Lung (tissue), 16 donors: ENCODE results near the gene TAT. TPM values are rescaled to one million over a fixed set of nuclear protein-coding genes. Genes with fewer than 3 reads are reported as not detected.

Source experiments
- ATAC-seq: fragments of 200-7000 bp; cut with Tn5 transposase; one replicate; pipeline ENCODE4 v1.9.1; 2020; ENCODE audit warnings: moderate number of reproducible peaks; ENCODE audit not compliant: insufficient read depth, low FRiP score
- DNase-seq, 3 donors: peaks; one replicate each; pipeline ENCODE4 v3.0.0-alpha.2; 2013 to 2017
- H3K27ac ChIP-seq, 2 donors: one replicate each; pipeline ENCODE4 v1.5.1; 2013; ENCODE audit warnings: mild to moderate bottlenecking in 2 of 2, moderate library complexity in 2 of 2, control low read depth in 1 of 2, inconsistent platforms in 1 of 2, low read depth in 1 of 2, low read length in 1 of 2
- H3K27me3 ChIP-seq, 3 donors: one replicate each; pipeline ENCODE4 v1.5.1; 2013; ENCODE audit warnings: low read length in 2 of 3; ENCODE audit not compliant: control insufficient read depth in 3 of 3, insufficient read depth in 3 of 3
- H3K36me3 ChIP-seq, 4 donors: one replicate each; pipeline ENCODE4 v1.5.1; 2013; ENCODE audit warnings: low read length in 4 of 4, mild to moderate bottlenecking in 1 of 4, moderate library complexity in 1 of 4; ENCODE audit not compliant: control insufficient read depth in 4 of 4, insufficient read depth in 4 of 4
- H3K4me1 ChIP-seq, 5 donors: one replicate each; pipeline ENCODE4 v1.5.1; 2013; ENCODE audit warnings: low read length in 5 of 5, mild to moderate bottlenecking in 2 of 5, moderate library complexity in 1 of 5; ENCODE audit not compliant: control insufficient read depth in 5 of 5, insufficient read depth in 5 of 5
- H3K4me3 ChIP-seq: one replicate; pipeline ENCODE4 v1.5.1; 2013; ENCODE audit warnings: mild to moderate bottlenecking, control low read depth, moderate library complexity
- H3K9ac ChIP-seq, 2 donors: one replicate each; pipeline ENCODE4 v1.5.1; 2013; ENCODE audit warnings: low read length in 2 of 2, control low read depth in 1 of 2; ENCODE audit not compliant: insufficient read depth in 1 of 2
- H3K9me3 ChIP-seq, 4 donors: one replicate each; pipeline ENCODE4 v1.5.1; 2013; ENCODE audit warnings: low read length in 3 of 4, mild to moderate bottlenecking in 1 of 4, moderate library complexity in 1 of 4; ENCODE audit not compliant: control insufficient read depth in 4 of 4, insufficient read depth in 3 of 4
- CTCF ChIP-seq: IDR thresholded peaks from 2 replicates; pipeline ENCODE4 v1.5.1; 2012; ENCODE audit warnings: mild to moderate bottlenecking; ENCODE audit errors: control extremely low read depth, extremely low read depth
- WGBS, 2 donors: extraction: QIAGEN DNeasy Blood & Tissue Kit; methylation state at CpG; one replicate each; pipeline ENCODE4 v1.1.7; 2013; 5-methylcytosine and 5-hydroxymethylcytosine counted together
- long read RNA-seq, 5 donors: transcript quantifications; one replicate each; lab custom pipeline, GENCODE V29; 2026
- polyA plus RNA-seq, 2 donors: library from polyadenylated mRNA; stranded (reverse); fragments of 200-250 nt; gene quantifications; one replicate each; pipeline ENCODE4 v1.2.1, GENCODE V29; 2013
- total RNA-seq, 2 donors: library from RNA; depleted of rRNA in 1 of 2; stranded (reverse); fragments of >200 nt in 1 of 2; gene quantifications; one replicate each; pipeline ENCODE4 v1.2.1, GENCODE V29; 2014 to 2021
- donor health status: control.
- donor health status: control.
- donor health status: Bipolar disorder and iron deficiency.
- donor health status: healthy.
- donor health status: DM: yes; HTN: yes; CAD: no.

Gene TAT
- total RNA-seq (under 1 TPM in 1 of 2 donors, not detected in 1; 0.74 TPM), polyA plus RNA-seq (under 1 TPM; 0.14 to 0.26 TPM)
- long read RNA-seq, donor 1: 0 reads
- long read RNA-seq, donor 2: 0 reads
- long read RNA-seq, donor 3: 0 reads
- long read RNA-seq, donor 4: 0 reads
- long read RNA-seq, donor 5: 0 reads

DNA sequence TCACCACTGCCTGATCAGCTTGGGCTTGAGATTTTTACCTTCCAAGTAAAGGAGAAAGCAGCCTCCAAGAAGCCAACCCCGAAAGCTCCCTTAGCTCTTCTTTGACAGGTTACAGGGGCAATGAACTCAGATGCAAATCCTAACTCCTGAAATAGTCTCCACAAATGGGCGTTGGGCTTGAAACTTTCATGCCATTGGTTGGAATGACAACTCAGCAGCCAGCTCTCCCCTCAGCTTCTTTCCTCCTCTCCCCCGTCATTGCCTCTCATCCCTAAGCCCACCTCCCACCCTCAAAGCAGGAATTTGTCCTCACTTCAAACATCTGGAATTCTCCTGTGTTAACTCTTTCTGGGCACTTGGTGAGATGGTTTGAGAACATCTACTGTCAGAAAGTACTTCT is at the start of gene TAT:
Gene TAT (minus strand): TSS at position 122 of the 400 bp plus-strand sequence. CDS start 677 bp downstream, outside the sequence.
- no peak within 1 kb of the TSS for H3K9ac ChIP-seq

GRCh38 chr16:71626018-71626857 is 49.3 kb upstream of the TAT start, which contains the start of gene MARVELD3:
Gene MARVELD3, plus strand, starts transcription at chr16:71626184. Its CDS starts 46 bp downstream, at chr16:71626230.
- DNase-seq: peak; percentile 49 to 80 (median 63)
- H3K9me3 ChIP-seq: peaks cover 0 to 3% (median 0%) of the 10 kb centered on the region in 4 donors
- peak within 1 kb of the TSS; percentile 38 for H3K4me3 ChIP-seq
- TF ChIP-seq CTCF: no peak
- ATAC-seq: peak; percentile 36
- peaks cover 0 to 13% (median 0%) of the 10 kb centered on the region in 5 donors for H3K4me1 ChIP-seq
- peaks cover 4 to 27% (median 19%) of the 10 kb centered on the region in 3 donors for H3K27me3 ChIP-seq
- H3K27ac ChIP-seq: peak within 1 kb of the TSS in 1 of 2 donors; percentile 52
- H3K9ac ChIP-seq: peak within 1 kb of the TSS in 1 of 2 donors; percentile 46
- no peaks in the 10 kb centered on the region for H3K36me3 ChIP-seq
- 1 to 2% methylated on average over 98 of the region's 98 CpGs for WGBS, 2 donors

More for the DNA sequence above, at the start of gene TAT:
- no peak within 1 kb of the TSS for H3K4me3 ChIP-seq
- 35% methylated on average over 3 of the region's 3 CpGs for WGBS, 2 donors
- H3K4me1 ChIP-seq: no peaks in the 10 kb centered on the region
- peaks cover 0 to 3% (median 0%) of the 10 kb centered on the region in 3 donors for H3K27me3 ChIP-seq
- H3K36me3 ChIP-seq: no peaks in the 10 kb centered on the region
- no peak for TF ChIP-seq CTCF
- no peak within 1 kb of the TSS for H3K27ac ChIP-seq
- no peaks in the 10 kb centered on the region for H3K9me3 ChIP-seq
- no peak for ATAC-seq
- no peak for DNase-seq

- no peak for ATAC-seq
- peaks cover 4 to 27% (median 19%) of the 10 kb centered on the region in 3 donors for H3K27me3 ChIP-seq
- no peak overlapping the region for H3K9ac ChIP-seq
- TF ChIP-seq CTCF: no peak
- no peaks in the 10 kb centered on the region for H3K36me3 ChIP-seq
- no peak overlapping the region for H3K4me3 ChIP-seq
- DNase-seq: no peak
- peaks cover 0 to 3% (median 0%) of the 10 kb centered on the region in 4 donors for H3K9me3 ChIP-seq
- WGBS, 2 donors: 93% methylated on average over 7 of the region's 7 CpGs
- H3K27ac ChIP-seq: no peak overlapping the region
- H3K4me1 ChIP-seq: peaks cover 0 to 13% (median 0%) of the 10 kb centered on the region in 5 donors
Observed at GRCh38 chr16:71625113-71625850, 48.4 kb upstream of the TAT start.
